GM23338 (cell line): ENCODE measurements around the gene BTBD16. TPM values are rescaled to one million over a fixed set of nuclear protein-coding genes. Genes with fewer than 3 reads are reported as not detected.

ENCODE experiments used
- ATAC-seq: fragments of 200-7000 bp; cut with Tn5 transposase; 3 replicates; pipeline ENCODE4 v1.9.1; 2020
- DNase-seq: peaks from one replicate; pipeline ENCODE4 v3.0.0-alpha.2; 2015; ENCODE audit warnings: low spot score
- H2AFZ ChIP-seq: fragments of 200-600 bp; sonication (generic); 2 replicates; pipeline ENCODE4 v1.8.0; 2016; ENCODE audit warnings: antibody characterized with exemption, mild to moderate bottlenecking, moderate library complexity
- H3F3A ChIP-seq: fragments of 200-600 bp; sonication (generic); replicated peaks from 2 replicates; pipeline ENCODE4 v1.8.0; 2017; ENCODE audit warnings: antibody characterized with exemption, mixed run types, low read depth
- H3K27ac ChIP-seq: fragments of 200-600 bp; sonication (generic); 2 replicates; pipeline ENCODE4 v1.6.1; 2016; ENCODE audit warnings: low read depth
- H3K27me3 ChIP-seq: fragments of 200-600 bp; sonication (generic); 2 replicates; pipeline ENCODE4 v1.8.0; 2016; ENCODE audit warnings: mild to moderate bottlenecking, mixed run types, moderate library complexity; ENCODE audit not compliant: insufficient read depth
- H3K36me3 ChIP-seq: fragments of 200-600 bp; sonication (generic); 2 replicates; pipeline ENCODE4 v1.8.0; 2016; ENCODE audit warnings: mild to moderate bottlenecking; ENCODE audit not compliant: insufficient read depth
- H3K4me1 ChIP-seq: fragments of 200-600 bp; sonication (generic); 2 replicates; pipeline ENCODE4 v1.8.0; 2016; ENCODE audit warnings: mild to moderate bottlenecking, moderate library complexity; ENCODE audit not compliant: insufficient read depth
- H3K4me2 ChIP-seq: fragments of 200-600 bp; sonication (generic); 2 replicates; pipeline ENCODE4 v1.7.1; 2017; ENCODE audit warnings: mixed run types
- H3K4me3 ChIP-seq: fragments of 200-600 bp; sonication (generic); 2 replicates; pipeline ENCODE4 v1.6.1; 2016; ENCODE audit warnings: mixed run types
- H3K79me2 ChIP-seq: fragments of 200-600 bp; sonication (generic); replicated peaks from 2 replicates; pipeline ENCODE4 v1.8.0; 2017; ENCODE audit warnings: mild to moderate bottlenecking; ENCODE audit not compliant: insufficient read depth
- H3K9me2 ChIP-seq: fragments of 200-600 bp; sonication (generic); 2 replicates; pipeline ENCODE4 v1.8.0; 2017; ENCODE audit not compliant: insufficient read depth
- H4K20me1 ChIP-seq: fragments of 200-600 bp; sonication (generic); replicated peaks from 2 replicates; pipeline ENCODE4 v1.8.0; 2017; ENCODE audit warnings: mild to moderate bottlenecking; ENCODE audit not compliant: insufficient read depth
- H3K27ac Mint-ChIP-seq: 2 replicates; pipeline ENCODE4 v1.8.0; 2020; ENCODE audit warnings: inconsistent platforms, mild to moderate bottlenecking, moderate library complexity, mixed read lengths
- H3K27me3 Mint-ChIP-seq: 3 replicates; pipeline ENCODE4 v1.8.0; 2022; ENCODE audit warnings: low read depth, mild to moderate bottlenecking, moderate library complexity, mixed read lengths, inconsistent platforms; ENCODE audit not compliant: insufficient read depth, poor library complexity
- H3K36me3 Mint-ChIP-seq: 3 replicates; pipeline ENCODE4 v1.8.0; 2021; ENCODE audit warnings: low read depth, mild to moderate bottlenecking, inconsistent platforms, moderate library complexity, mixed read lengths
- H3K4me1 Mint-ChIP-seq: 3 replicates; pipeline ENCODE4 v1.8.0; 2020; ENCODE audit warnings: mild to moderate bottlenecking, inconsistent platforms, mixed read lengths
- H3K4me3 Mint-ChIP-seq: 3 replicates; pipeline ENCODE4 v1.8.0; 2021; ENCODE audit warnings: moderate library complexity, mild to moderate bottlenecking, inconsistent platforms, mixed read lengths
- H3K9me3 Mint-ChIP-seq: 3 replicates; pipeline ENCODE4 v1.8.0; 2020; ENCODE audit warnings: moderate library complexity, mild to moderate bottlenecking, inconsistent platforms, mixed read lengths
- CREB1 ChIP-seq: fragments of 250-450 bp; sonication (Bioruptor Pico); IDR thresholded peaks from 2 replicates; pipeline ENCODE4 v1.5.0; 2020; ENCODE audit warnings: low read depth, mild to moderate bottlenecking, moderate library complexity
- ETS1 ChIP-seq: IDR thresholded peaks from 2 replicates; pipeline ENCODE4 v1.6.1; 2016; ENCODE audit warnings: antibody characterized with exemption
- EZH2phosphoT487 ChIP-seq: fragments of 200-600 bp; sonication (generic); IDR thresholded peaks from one replicate; pipeline ENCODE4 v1.8.1; 2018; ENCODE audit warnings: antibody characterized with exemption; ENCODE audit not compliant: unreplicated experiment
- NANOG ChIP-seq: IDR thresholded peaks from 2 replicates; pipeline ENCODE4 v1.6.1; 2016; ENCODE audit warnings: antibody characterized with exemption, borderline replicate concordance
- POLR2AphosphoS5 ChIP-seq: IDR thresholded peaks from 2 replicates; pipeline ENCODE4 v1.6.1; 2016; ENCODE audit warnings: antibody characterized with exemption, low read depth
- STAT1 ChIP-seq: IDR thresholded peaks from one replicate; pipeline ENCODE4 v1.6.1; 2016; ENCODE audit warnings: antibody characterized with exemption; ENCODE audit not compliant: unreplicated experiment
- ZNF331 ChIP-seq: fragments of 250-450 bp; sonication (Bioruptor Pico); IDR thresholded peaks from 2 replicates; pipeline ENCODE4 v1.5.0; 2020; ENCODE audit warnings: low read depth, mild to moderate bottlenecking, moderate library complexity
- polyA plus RNA-seq: library from polyadenylated mRNA; unstranded; fragments of >200 nt; fragmentation: Nextera tagmentation; extraction: Ambion mirVana; gene quantifications from 2 replicates; pipeline ENCODE4 v1.2.1, GENCODE V29; 2016
- total RNA-seq: library from RNA; depleted of rRNA; stranded (reverse); fragments of >200 nt; shearing (Covaris generic); gene quantifications from 2 replicates; pipeline ENCODE4 v1.2.3, GENCODE V29; 2014
- TF ChIP-seq, protein P1 (sequence below): fragments of 250-450 bp; sonication (Bioruptor Pico); IDR thresholded peaks from 2 replicates; pipeline ENCODE4 v1.5.0; 2020; ENCODE audit warnings: mild to moderate bottlenecking, moderate library complexity

The BTBD16 gene
- total and polyA plus RNA-seq, 2 experiments from 2014 or later, result not detected

- TF ChIP-seq, protein P1, sequence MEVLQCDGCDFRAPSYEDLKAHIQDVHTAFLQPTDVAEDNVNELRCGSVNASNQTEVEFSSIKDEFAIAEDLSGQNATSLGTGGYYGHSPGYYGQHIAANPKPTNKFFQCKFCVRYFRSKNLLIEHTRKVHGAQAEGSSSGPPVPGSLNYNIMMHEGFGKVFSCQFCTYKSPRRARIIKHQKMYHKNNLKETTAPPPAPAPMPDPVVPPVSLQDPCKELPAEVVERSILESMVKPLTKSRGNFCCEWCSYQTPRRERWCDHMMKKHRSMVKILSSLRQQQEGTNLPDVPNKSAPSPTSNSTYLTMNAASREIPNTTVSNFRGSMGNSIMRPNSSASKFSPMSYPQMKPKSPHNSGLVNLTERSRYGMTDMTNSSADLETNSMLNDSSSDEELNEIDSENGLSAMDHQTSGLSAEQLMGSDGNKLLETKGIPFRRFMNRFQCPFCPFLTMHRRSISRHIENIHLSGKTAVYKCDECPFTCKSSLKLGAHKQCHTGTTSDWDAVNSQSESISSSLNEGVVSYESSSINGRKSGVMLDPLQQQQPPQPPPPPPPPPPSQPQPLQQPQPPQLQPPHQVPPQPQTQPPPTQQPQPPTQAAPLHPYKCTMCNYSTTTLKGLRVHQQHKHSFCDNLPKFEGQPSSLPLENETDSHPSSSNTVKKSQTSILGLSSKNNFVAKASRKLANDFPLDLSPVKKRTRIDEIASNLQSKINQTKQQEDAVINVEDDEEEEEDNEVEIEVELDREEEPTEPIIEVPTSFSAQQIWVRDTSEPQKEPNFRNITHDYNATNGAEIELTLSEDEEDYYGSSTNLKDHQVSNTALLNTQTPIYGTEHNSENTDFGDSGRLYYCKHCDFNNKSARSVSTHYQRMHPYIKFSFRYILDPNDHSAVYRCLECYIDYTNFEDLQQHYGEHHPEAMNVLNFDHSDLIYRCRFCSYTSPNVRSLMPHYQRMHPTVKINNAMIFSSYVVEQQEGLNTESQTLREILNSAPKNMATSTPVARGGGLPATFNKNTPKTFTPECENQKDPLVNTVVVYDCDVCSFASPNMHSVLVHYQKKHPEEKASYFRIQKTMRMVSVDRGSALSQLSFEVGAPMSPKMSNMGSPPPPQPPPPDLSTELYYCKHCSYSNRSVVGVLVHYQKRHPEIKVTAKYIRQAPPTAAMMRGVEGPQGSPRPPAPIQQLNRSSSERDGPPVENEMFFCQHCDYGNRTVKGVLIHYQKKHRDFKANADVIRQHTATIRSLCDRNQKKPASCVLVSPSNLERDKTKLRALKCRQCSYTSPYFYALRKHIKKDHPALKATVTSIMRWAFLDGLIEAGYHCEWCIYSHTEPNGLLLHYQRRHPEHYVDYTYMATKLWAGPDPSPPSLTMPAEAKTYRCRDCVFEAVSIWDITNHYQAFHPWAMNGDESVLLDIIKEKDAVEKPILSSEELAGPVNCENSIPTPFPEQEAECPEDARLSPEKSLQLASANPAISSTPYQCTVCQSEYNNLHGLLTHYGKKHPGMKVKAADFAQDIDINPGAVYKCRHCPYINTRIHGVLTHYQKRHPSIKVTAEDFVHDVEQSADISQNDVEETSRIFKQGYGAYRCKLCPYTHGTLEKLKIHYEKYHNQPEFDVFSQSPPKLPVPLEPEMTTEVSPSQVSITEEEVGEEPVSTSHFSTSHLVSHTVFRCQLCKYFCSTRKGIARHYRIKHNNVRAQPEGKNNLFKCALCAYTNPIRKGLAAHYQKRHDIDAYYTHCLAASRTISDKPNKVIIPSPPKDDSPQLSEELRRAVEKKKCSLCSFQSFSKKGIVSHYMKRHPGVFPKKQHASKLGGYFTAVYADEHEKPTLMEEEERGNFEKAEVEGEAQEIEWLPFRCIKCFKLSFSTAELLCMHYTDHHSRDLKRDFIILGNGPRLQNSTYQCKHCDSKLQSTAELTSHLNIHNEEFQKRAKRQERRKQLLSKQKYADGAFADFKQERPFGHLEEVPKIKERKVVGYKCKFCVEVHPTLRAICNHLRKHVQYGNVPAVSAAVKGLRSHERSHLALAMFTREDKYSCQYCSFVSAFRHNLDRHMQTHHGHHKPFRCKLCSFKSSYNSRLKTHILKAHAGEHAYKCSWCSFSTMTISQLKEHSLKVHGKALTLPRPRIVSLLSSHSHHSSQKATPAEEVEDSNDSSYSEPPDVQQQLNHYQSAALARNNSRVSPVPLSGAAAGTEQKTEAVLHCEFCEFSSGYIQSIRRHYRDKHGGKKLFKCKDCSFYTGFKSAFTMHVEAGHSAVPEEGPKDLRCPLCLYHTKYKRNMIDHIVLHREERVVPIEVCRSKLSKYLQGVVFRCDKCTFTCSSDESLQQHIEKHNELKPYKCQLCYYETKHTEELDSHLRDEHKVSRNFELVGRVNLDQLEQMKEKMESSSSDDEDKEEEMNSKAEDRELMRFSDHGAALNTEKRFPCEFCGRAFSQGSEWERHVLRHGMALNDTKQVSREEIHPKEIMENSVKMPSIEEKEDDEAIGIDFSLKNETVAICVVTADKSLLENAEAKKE (CRISPR knock-in tag), result no peak
- TF ChIP-seq EZH2phosphoT487 (no peak), STAT1 (no peak), POLR2AphosphoS5 (no peak), ETS1 (no peak), ZNF331 (CRISPR knock-in tag) (no peak)
Measured at GRCh38 chr10:122373721-122374120, 102.6 kb downstream of the BTBD16 start (continued).

- Mint-ChIP-seq H3K27ac (no peak within 1 kb of the TSS; the same call in 1 of the 2 replicates), H3K4me1 (peaks cover 20% of the 10 kb centered on the region), H3K9me3 (no peaks in the 10 kb centered on the region), H3K36me3 (peaks cover under 1% of the 10 kb centered on the region; the same call in 2 of the 3 replicates), H3K4me3 (peak within 1 kb of the TSS; percentile 92), H3K27me3 (peaks cover 15% of the 10 kb centered on the region)
- Histone ChIP-seq H3K36me3 (no peaks in the 10 kb centered on the region), H3K4me3 (peak within 1 kb of the TSS; percentile 85), H3K9me2 (no peaks in the 10 kb centered on the region), H3K27ac (no peak within 1 kb of the TSS), H3F3A (no peaks in the 10 kb centered on the region), H3K79me2 (peaks cover 36% of the 10 kb centered on the region), H3K4me1 (peaks cover 13% of the 10 kb centered on the region; the same call in 1 of the 2 replicates), H4K20me1 (peaks cover 14% of the 10 kb centered on the region; the same call in 1 of the 2 replicates), H3K4me2 (peak within 1 kb of the TSS; percentile 96), H2AFZ (peak within 1 kb of the TSS; percentile 99), H3K27me3 (peaks cover 17% of the 10 kb centered on the region)
- DNase-seq, result peak; percentile 95
- TF ChIP-seq CREB1 (peak; percentile 69), NANOG (no peak), ETS1 (peak; percentile 88), POLR2AphosphoS5 (0 out of 2 replicates have a peak, but pooled peaks have one; percentile 17)
- peak; percentile 92 for ATAC-seq
Measured at GRCh38 chr10:122374237-122374858, 103.3 kb downstream of the BTBD16 start, which contains the start of gene PLEKHA1. Gene PLEKHA1, plus strand, starts transcription at chr10:122374708. Its CDS starts 18,493 bp downstream, at chr10:122393201.
